ENCODE measurements around the gene ARHGAP32.

DNA sequence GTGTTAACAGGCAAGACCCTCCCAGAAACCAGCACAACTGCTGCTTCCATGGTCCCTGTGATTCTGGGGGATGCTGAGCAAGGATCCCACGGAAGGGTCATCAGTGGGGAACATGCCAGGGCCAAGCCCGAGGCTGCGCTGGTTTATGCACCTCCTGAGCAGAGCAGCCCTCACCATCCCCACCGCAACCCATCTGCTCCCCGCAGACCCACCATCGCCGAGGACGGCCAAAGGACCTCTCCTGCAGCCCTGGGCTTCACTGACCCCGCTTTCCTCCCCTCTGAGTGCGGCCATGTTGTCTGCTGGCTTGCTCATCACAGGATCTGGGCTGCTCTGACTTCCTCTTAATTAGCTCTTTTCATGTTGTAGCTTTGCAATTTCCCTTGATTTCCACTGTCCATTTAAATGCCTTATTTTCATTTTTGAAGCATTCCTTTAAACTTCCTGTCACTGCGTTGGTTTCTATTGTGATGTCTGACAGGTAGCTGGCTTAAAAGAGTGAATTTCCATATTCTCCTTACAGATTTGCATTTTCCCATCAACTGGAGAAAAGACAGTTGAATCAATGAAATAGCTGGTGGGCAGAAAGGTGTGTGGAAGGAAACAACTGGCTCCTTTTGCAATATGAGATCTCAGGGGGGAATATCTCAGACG, 264.3 kb downstream of the ARHGAP32 start:
- TF ChIP-seq, protein P1, sequence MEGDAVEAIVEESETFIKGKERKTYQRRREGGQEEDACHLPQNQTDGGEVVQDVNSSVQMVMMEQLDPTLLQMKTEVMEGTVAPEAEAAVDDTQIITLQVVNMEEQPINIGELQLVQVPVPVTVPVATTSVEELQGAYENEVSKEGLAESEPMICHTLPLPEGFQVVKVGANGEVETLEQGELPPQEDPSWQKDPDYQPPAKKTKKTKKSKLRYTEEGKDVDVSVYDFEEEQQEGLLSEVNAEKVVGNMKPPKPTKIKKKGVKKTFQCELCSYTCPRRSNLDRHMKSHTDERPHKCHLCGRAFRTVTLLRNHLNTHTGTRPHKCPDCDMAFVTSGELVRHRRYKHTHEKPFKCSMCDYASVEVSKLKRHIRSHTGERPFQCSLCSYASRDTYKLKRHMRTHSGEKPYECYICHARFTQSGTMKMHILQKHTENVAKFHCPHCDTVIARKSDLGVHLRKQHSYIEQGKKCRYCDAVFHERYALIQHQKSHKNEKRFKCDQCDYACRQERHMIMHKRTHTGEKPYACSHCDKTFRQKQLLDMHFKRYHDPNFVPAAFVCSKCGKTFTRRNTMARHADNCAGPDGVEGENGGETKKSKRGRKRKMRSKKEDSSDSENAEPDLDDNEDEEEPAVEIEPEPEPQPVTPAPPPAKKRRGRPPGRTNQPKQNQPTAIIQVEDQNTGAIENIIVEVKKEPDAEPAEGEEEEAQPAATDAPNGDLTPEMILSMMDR (IDR thresholded peaks at IDR 0.05; ENCODE audit: low read depth, low read length) = no peak
- no peak for TF ChIP-seq EZH2phosphoT487 (IDR thresholded peaks at IDR 0.05; ENCODE audit: low read depth)
